GM23338 (cell line): ENCODE measurements around the gene MMRN2.

ENCODE experiments used
- CREB1 ChIP-seq: fragments of 250-450 bp; sonication (Bioruptor Pico); IDR thresholded peaks from 2 replicates; pipeline ENCODE4 v1.5.0; 2020; ENCODE audit warnings: low read depth, mild to moderate bottlenecking, moderate library complexity
- EZH2 ChIP-seq: fragments of 200-600 bp; sonication (generic); IDR thresholded peaks from one replicate; pipeline ENCODE4 v1.8.0; 2017; ENCODE audit warnings: antibody characterized with exemption, mild to moderate bottlenecking, low read depth; ENCODE audit not compliant: unreplicated experiment
- EZH2phosphoT487 ChIP-seq: fragments of 200-600 bp; sonication (generic); IDR thresholded peaks from one replicate; pipeline ENCODE4 v1.8.1; 2018; ENCODE audit warnings: antibody characterized with exemption; ENCODE audit not compliant: unreplicated experiment
- JUNB ChIP-seq: IDR thresholded peaks from one replicate; pipeline ENCODE4 v1.6.1; 2016; ENCODE audit warnings: antibody characterized with exemption; ENCODE audit not compliant: unreplicated experiment
- POLR2AphosphoS5 ChIP-seq: IDR thresholded peaks from 2 replicates; pipeline ENCODE4 v1.6.1; 2016; ENCODE audit warnings: antibody characterized with exemption, low read depth
- STAT1 ChIP-seq: IDR thresholded peaks from one replicate; pipeline ENCODE4 v1.6.1; 2016; ENCODE audit warnings: antibody characterized with exemption; ENCODE audit not compliant: unreplicated experiment
- ZNF331 ChIP-seq: fragments of 250-450 bp; sonication (Bioruptor Pico); IDR thresholded peaks from 2 replicates; pipeline ENCODE4 v1.5.0; 2020; ENCODE audit warnings: low read depth, mild to moderate bottlenecking, moderate library complexity
- TF ChIP-seq, protein P1 (sequence below), 2 experiments: fragments of 200-600 bp in 1 of 2; sonication (generic) in 1 of 2; conservative IDR thresholded peaks; 2 replicates each; pipeline versions ENCODE4 v1.5.1 to v1.6.1; 2016 to 2017; ENCODE audit warnings: antibody characterized with exemption in 2 of 2, low read depth in 2 of 2, mild to moderate bottlenecking in 2 of 2, moderate library complexity in 1 of 2
- TF ChIP-seq, protein P2 (sequence below): fragments of 250-450 bp; sonication (Bioruptor Pico); IDR thresholded peaks from 2 replicates; pipeline ENCODE4 v1.5.0; 2020; ENCODE audit warnings: mild to moderate bottlenecking, moderate library complexity
- TF ChIP-seq, protein P3 (sequence below): IDR thresholded peaks from one replicate; pipeline ENCODE4 v1.6.1; 2018; ENCODE audit warnings: antibody characterized with exemption; ENCODE audit not compliant: unreplicated experiment
- TF ChIP-seq, protein P4 (sequence below): IDR thresholded peaks from 2 replicates; pipeline ENCODE4 v1.6.1; 2016; ENCODE audit warnings: antibody characterized with exemption

DNA sequence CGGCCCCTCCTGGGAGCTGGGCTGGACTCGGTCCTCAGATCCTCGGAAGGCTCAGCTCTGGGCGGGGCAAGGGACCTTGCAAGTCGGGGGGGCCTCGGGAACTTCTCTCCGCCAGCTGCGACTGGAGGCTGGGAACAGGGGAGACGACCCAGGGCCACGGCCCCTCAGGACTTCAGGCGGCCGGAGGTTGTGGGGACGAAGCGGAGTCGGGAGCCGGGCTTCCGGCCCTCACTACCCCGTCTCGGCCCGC lies 13.5 kb upstream of the MMRN2 start:
- TF ChIP-seq, protein P1, sequence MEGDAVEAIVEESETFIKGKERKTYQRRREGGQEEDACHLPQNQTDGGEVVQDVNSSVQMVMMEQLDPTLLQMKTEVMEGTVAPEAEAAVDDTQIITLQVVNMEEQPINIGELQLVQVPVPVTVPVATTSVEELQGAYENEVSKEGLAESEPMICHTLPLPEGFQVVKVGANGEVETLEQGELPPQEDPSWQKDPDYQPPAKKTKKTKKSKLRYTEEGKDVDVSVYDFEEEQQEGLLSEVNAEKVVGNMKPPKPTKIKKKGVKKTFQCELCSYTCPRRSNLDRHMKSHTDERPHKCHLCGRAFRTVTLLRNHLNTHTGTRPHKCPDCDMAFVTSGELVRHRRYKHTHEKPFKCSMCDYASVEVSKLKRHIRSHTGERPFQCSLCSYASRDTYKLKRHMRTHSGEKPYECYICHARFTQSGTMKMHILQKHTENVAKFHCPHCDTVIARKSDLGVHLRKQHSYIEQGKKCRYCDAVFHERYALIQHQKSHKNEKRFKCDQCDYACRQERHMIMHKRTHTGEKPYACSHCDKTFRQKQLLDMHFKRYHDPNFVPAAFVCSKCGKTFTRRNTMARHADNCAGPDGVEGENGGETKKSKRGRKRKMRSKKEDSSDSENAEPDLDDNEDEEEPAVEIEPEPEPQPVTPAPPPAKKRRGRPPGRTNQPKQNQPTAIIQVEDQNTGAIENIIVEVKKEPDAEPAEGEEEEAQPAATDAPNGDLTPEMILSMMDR (conservative IDR thresholded peaks at IDR 0.05; ENCODE audit: low read depth in 2 of 2) = no peak
- no peak for TF ChIP-seq EZH2
- TF ChIP-seq, protein P2, sequence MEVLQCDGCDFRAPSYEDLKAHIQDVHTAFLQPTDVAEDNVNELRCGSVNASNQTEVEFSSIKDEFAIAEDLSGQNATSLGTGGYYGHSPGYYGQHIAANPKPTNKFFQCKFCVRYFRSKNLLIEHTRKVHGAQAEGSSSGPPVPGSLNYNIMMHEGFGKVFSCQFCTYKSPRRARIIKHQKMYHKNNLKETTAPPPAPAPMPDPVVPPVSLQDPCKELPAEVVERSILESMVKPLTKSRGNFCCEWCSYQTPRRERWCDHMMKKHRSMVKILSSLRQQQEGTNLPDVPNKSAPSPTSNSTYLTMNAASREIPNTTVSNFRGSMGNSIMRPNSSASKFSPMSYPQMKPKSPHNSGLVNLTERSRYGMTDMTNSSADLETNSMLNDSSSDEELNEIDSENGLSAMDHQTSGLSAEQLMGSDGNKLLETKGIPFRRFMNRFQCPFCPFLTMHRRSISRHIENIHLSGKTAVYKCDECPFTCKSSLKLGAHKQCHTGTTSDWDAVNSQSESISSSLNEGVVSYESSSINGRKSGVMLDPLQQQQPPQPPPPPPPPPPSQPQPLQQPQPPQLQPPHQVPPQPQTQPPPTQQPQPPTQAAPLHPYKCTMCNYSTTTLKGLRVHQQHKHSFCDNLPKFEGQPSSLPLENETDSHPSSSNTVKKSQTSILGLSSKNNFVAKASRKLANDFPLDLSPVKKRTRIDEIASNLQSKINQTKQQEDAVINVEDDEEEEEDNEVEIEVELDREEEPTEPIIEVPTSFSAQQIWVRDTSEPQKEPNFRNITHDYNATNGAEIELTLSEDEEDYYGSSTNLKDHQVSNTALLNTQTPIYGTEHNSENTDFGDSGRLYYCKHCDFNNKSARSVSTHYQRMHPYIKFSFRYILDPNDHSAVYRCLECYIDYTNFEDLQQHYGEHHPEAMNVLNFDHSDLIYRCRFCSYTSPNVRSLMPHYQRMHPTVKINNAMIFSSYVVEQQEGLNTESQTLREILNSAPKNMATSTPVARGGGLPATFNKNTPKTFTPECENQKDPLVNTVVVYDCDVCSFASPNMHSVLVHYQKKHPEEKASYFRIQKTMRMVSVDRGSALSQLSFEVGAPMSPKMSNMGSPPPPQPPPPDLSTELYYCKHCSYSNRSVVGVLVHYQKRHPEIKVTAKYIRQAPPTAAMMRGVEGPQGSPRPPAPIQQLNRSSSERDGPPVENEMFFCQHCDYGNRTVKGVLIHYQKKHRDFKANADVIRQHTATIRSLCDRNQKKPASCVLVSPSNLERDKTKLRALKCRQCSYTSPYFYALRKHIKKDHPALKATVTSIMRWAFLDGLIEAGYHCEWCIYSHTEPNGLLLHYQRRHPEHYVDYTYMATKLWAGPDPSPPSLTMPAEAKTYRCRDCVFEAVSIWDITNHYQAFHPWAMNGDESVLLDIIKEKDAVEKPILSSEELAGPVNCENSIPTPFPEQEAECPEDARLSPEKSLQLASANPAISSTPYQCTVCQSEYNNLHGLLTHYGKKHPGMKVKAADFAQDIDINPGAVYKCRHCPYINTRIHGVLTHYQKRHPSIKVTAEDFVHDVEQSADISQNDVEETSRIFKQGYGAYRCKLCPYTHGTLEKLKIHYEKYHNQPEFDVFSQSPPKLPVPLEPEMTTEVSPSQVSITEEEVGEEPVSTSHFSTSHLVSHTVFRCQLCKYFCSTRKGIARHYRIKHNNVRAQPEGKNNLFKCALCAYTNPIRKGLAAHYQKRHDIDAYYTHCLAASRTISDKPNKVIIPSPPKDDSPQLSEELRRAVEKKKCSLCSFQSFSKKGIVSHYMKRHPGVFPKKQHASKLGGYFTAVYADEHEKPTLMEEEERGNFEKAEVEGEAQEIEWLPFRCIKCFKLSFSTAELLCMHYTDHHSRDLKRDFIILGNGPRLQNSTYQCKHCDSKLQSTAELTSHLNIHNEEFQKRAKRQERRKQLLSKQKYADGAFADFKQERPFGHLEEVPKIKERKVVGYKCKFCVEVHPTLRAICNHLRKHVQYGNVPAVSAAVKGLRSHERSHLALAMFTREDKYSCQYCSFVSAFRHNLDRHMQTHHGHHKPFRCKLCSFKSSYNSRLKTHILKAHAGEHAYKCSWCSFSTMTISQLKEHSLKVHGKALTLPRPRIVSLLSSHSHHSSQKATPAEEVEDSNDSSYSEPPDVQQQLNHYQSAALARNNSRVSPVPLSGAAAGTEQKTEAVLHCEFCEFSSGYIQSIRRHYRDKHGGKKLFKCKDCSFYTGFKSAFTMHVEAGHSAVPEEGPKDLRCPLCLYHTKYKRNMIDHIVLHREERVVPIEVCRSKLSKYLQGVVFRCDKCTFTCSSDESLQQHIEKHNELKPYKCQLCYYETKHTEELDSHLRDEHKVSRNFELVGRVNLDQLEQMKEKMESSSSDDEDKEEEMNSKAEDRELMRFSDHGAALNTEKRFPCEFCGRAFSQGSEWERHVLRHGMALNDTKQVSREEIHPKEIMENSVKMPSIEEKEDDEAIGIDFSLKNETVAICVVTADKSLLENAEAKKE = no peak
- TF ChIP-seq, protein P3, sequence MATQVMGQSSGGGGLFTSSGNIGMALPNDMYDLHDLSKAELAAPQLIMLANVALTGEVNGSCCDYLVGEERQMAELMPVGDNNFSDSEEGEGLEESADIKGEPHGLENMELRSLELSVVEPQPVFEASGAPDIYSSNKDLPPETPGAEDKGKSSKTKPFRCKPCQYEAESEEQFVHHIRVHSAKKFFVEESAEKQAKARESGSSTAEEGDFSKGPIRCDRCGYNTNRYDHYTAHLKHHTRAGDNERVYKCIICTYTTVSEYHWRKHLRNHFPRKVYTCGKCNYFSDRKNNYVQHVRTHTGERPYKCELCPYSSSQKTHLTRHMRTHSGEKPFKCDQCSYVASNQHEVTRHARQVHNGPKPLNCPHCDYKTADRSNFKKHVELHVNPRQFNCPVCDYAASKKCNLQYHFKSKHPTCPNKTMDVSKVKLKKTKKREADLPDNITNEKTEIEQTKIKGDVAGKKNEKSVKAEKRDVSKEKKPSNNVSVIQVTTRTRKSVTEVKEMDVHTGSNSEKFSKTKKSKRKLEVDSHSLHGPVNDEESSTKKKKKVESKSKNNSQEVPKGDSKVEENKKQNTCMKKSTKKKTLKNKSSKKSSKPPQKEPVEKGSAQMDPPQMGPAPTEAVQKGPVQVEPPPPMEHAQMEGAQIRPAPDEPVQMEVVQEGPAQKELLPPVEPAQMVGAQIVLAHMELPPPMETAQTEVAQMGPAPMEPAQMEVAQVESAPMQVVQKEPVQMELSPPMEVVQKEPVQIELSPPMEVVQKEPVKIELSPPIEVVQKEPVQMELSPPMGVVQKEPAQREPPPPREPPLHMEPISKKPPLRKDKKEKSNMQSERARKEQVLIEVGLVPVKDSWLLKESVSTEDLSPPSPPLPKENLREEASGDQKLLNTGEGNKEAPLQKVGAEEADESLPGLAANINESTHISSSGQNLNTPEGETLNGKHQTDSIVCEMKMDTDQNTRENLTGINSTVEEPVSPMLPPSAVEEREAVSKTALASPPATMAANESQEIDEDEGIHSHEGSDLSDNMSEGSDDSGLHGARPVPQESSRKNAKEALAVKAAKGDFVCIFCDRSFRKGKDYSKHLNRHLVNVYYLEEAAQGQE = no peak
- no peak for TF ChIP-seq EZH2phosphoT487
- TF ChIP-seq POLR2AphosphoS5 = no peak
- no peak for TF ChIP-seq JUNB
- TF ChIP-seq STAT1 = no peak
- TF ChIP-seq CREB1 = no peak
- TF ChIP-seq, protein P4, sequence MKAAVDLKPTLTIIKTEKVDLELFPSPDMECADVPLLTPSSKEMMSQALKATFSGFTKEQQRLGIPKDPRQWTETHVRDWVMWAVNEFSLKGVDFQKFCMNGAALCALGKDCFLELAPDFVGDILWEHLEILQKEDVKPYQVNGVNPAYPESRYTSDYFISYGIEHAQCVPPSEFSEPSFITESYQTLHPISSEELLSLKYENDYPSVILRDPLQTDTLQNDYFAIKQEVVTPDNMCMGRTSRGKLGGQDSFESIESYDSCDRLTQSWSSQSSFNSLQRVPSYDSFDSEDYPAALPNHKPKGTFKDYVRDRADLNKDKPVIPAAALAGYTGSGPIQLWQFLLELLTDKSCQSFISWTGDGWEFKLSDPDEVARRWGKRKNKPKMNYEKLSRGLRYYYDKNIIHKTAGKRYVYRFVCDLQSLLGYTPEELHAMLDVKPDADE = no peak
- TF ChIP-seq ZNF331 (CRISPR knock-in tag) = no peak
